ENCODE results near the gene HS3ST4. TPM values are rescaled to one million over a fixed set of nuclear protein-coding genes. Genes with fewer than 3 reads are reported as not detected.

The HS3ST4 gene
- total and polyA plus RNA-seq, 2 of the 4 experiments (the other 2 are of a cell fraction) = not detected

DNA sequence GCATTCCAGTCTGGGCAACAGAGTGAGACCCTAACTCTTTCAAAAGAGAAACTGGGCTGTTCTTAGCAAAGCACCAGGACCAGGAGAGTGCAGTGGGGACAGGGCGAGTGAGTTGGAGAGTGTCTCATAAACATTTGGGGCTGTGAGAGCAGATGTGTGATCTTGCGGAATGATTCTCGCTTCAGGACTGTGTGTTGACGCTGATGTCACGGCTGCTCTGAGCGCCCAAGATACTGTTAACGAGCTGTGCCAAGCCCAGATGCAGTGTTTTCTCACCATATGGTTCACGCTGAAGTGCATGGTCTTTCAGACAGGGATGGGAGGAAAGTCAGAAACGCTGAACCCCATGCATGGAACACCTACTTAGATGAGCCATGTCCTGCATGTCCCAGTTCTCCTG is 438.2 kb downstream of the HS3ST4 start:
- Histone ChIP-seq H3K27ac (ENCODE audit: insufficient read depth, low read length) (no peak overlapping the region), H4K5ac (ENCODE audit: low read depth, low read length) (no peak overlapping the region), H3K9ac (ENCODE audit: low read depth, low read length) (no peak overlapping the region), H4K8ac (ENCODE audit: low read depth in 2 of 2, low read length in 2 of 2) (no peak overlapping the region), H3K9me3 (ENCODE audit: control insufficient read depth, insufficient read depth, low read length) (peaks cover 16% of the 10 kb centered on the region), H2BK15ac (ENCODE audit: low read depth, low read length) (no peak overlapping the region), H4K91ac (ENCODE audit: insufficient read depth, low read depth, low read length) (no peak overlapping the region), H2BK120ac (ENCODE audit: low read depth, low read length) (no peak overlapping the region), H3K14ac (replicated peaks; ENCODE audit: low read depth, low read length) (no peak overlapping the region), H3K27me3 (ENCODE audit: control insufficient read depth, insufficient read depth, low read length) (no peaks in the 10 kb centered on the region), H3K23ac (ENCODE audit: low read depth, low read length) (no peak overlapping the region), H3K9me1 (ENCODE audit: insufficient read depth, low read length) (no peaks in the 10 kb centered on the region), H2BK5ac (ENCODE audit: low read depth, low read length, poor library complexity, severe bottlenecking) (no peak overlapping the region), H3K18ac (ENCODE audit: low read depth, low read length) (no peak overlapping the region), H3K4ac (ENCODE audit: low read depth, low read length) (no peak overlapping the region), H3K4me1 (ENCODE audit: control insufficient read depth, insufficient read depth, low read length) (no peaks in the 10 kb centered on the region), H2AK9ac (replicated peaks; ENCODE audit: low read depth, low read length, poor library complexity) (no peak overlapping the region), H3K36me3 (ENCODE audit: control insufficient read depth, insufficient read depth, low read length) (no peaks in the 10 kb centered on the region), H2BK20ac (ENCODE audit: low read depth, low read length) (no peak overlapping the region), H3K56ac (ENCODE audit: extremely low read depth, insufficient read depth, low read length) (no peak overlapping the region), H2AK5ac (ENCODE audit: low read depth, low read length) (no peak overlapping the region), H3K4me3 (ENCODE audit: insufficient read depth, low read depth, low read length) (no peak overlapping the region), H3K4me2 (ENCODE audit: low read depth, low read length) (no peak overlapping the region), H3K79me1 (ENCODE audit: low read depth in 1 of 2, low read length in 2 of 2) (no peaks in the 10 kb centered on the region), H2AFZ (replicated peaks; ENCODE audit: low read length, poor library complexity) (no peak overlapping the region), H4K20me1 (ENCODE audit: insufficient read depth, low read length) (no peaks in the 10 kb centered on the region)
- BruUV-seq (replicated peaks) = no TSS peak
- no peak for TF ChIP-seq MAZ (IDR thresholded peaks at IDR 0.05; ENCODE audit: borderline replicate concordance, low read depth, low read length)
- TF ChIP-seq MAFK (IDR thresholded peaks at IDR 0.05; ENCODE audit: low read depth, low read length) = no peak
- TF ChIP-seq MXI1 (IDR thresholded peaks at IDR 0.05; ENCODE audit: borderline replicate concordance, low read depth, low read length) = no peak
- no peak for TF ChIP-seq BHLHE40 (IDR thresholded peaks at IDR 0.05; ENCODE audit: low read depth, low read length)
- TF ChIP-seq NFE2L2 (IDR thresholded peaks at IDR 0.05; ENCODE audit: low read depth, low read length) = no peak
- TF ChIP-seq CHD1 (IDR thresholded peaks at IDR 0.05; ENCODE audit: low read depth, low read length) = no peak
- no peak for ATAC-seq (ENCODE audit: low read depth)
- intact Hi-C loops (cut with micrococcal nuclease) = no loop called here
- dilution Hi-C loops (cut with HindIII; ENCODE audit: low sequenced_read_pairs, unreplicated experiment) = no loop called here
- in situ Hi-C loops (cut with MboI; ENCODE audit: low sequenced_read_pairs) = no loop called here
- POLR2A ChIA-PET (ENCODE audit: unreplicated experiment) = no interaction called here
- DNase-seq = no peak
- CTCF ChIA-PET = no interaction called here
- 0% methylated on average over 1 of the region's 9 CpGs; no CpG with 5 or more reads in 1 of the 2 experiments for WGBS, 2 experiments (ENCODE audit: extremely low coverage in 2 of 2, insufficient read length in 1 of 2)

All from IMR-90 (cell line).